WTC11 (cell line): ENCODE data around the gene UBALD1.

Experiments used
- USF2 ChIP-seq: sonication (generic); formaldehyde crosslinking; IDR thresholded peaks from 2 replicates; pipeline ENCODE4 v1.8.1; 2023; ENCODE audit warnings: mild to moderate bottlenecking, missing genetic modification reagents, moderate library complexity
- TF ChIP-seq, protein P1 (sequence below): fragments of 200-600 bp; IDR thresholded peaks from 2 replicates; pipeline ENCODE4 v1.8.0; 2022; ENCODE audit warnings: antibody characterized with exemption

DNA sequence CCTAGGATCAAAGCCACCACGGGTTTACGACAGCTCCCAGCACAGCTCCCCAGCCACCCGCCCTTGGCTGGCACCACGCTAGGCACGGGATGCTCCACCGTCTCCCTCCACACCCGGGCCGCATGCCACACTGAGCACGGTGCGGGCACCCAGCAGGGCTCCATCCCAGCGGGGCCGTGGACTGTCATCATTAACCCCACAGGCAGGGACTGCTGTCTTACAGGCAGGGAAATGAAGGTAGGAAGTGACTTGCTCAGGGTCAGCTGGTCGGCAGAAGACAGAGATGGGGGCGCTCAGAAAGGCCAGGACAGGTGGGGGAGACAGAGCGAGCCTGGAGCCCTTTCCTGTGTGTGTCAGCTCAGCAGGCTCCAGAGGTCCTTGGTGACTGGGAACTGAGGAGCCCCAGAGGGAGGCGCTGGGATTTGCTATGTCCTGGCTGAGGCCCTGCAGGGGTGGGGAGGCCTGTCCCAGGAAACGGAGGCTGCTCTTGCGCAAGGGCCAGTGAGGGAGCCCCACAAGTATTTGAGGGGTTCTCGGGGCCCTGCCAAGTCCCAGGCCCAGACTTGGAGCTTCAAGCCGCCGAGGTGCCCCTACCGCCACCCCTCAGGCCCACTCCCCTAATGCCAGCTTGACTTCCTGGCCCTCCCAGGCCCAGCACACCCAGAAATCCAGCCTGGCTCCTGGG, 3.2 kb downstream of the UBALD1 start:
- TF ChIP-seq, protein P1, sequence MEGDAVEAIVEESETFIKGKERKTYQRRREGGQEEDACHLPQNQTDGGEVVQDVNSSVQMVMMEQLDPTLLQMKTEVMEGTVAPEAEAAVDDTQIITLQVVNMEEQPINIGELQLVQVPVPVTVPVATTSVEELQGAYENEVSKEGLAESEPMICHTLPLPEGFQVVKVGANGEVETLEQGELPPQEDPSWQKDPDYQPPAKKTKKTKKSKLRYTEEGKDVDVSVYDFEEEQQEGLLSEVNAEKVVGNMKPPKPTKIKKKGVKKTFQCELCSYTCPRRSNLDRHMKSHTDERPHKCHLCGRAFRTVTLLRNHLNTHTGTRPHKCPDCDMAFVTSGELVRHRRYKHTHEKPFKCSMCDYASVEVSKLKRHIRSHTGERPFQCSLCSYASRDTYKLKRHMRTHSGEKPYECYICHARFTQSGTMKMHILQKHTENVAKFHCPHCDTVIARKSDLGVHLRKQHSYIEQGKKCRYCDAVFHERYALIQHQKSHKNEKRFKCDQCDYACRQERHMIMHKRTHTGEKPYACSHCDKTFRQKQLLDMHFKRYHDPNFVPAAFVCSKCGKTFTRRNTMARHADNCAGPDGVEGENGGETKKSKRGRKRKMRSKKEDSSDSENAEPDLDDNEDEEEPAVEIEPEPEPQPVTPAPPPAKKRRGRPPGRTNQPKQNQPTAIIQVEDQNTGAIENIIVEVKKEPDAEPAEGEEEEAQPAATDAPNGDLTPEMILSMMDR = no peak
- TF ChIP-seq USF2 (CRISPR knock-in tag) = no peak
